Inflammatory macrophage (primary cell): ENCODE data around the gene RYR1.
A peak's percentile ranks its signal among the peaks of the same experiment; 100 is the strongest.
"Not testable (repeated sequence)": the region's sequence is repeated elsewhere in the genome, so short reads cannot be mapped to it uniquely, and the experiment has no call there.

Experiments used
- DNase-seq, 2 donors: peaks; one replicate each; pipeline ENCODE4 v3.0.0-alpha.2; 2020 to 2022

The RYR1 gene

DNA sequence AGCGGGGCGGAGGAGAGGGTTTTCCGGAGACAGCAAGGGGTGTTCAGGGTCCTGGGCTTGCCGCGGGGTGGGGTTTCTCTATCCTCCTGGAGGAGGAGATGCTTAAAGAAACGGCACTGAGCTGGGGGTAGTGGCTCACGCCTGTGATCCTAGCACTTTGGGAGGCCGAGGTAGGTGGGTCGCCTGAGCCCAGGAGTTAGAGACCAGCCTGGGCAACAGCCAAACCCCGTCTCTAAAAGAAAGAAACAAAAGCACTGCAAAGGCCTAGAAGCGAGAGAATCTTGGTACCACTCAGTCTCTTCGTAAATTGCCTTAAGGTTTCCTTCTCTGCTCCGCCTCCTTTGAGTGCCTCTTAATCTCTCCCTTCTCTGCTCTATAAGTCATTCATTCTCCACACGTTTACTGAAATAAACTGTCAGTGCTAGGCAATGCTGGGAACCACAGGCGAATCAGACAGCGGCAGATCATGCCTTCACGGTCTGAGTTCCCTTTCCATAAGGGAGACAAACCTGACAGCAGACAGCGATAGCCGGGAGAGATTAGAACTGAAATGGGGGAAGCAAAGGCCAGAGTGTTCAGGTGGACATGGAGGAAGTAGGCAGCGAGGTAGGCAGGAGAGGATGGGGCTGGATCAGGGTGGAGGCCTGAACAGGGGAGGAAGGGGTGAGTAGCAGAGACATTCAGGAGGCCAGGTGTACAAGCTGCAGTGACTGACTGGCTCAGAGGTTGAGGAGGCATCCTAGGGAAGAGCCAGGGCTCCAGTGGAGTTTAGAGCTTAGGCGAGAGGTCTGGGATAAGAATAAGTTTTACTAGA is 186.1 kb downstream of the RYR1 start:
- peak in 1 of 2 donors; percentile 10 for DNase-seq

DNA sequence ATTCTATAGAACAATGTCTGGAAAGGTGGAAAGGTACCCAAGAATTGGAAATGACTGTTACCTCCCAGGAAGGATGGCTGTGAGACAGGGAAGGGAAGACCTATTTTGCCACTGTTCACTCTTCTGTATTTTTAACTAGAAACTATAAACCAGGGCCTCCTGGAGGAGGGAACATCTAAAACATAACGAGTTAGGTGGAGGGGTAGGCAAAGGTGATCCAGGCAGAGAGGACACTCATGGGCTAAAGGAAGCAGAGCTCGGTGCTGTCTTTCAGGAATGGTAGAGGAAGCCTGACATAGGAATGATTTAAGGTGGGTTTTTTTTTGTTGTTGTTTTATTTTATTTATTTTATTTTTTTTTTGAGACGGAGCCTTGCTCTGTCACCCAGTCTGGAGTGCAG is 191.3 kb downstream of the RYR1 start:
- no peak for DNase-seq

DNA sequence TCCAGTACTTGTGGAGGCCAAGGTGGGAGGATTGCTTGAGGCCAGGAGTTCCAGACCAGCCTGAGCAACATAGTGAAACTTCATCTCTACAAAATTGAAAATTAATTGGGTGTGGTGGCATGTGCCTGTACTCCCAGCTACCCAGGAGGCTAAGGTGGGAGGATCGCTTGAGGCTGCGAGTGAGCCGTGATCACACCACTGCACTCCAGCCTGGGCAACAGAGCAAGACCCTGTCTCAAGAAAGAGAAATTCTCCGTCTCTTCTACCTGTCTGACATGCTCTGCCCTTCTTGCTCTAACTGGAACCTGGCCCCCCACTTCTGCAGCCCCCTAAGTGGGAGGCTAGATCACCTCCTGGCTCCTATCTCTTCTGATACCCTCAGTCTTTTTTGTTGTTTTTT is 192.9 kb downstream of the RYR1 start:
- no peak for DNase-seq

DNA sequence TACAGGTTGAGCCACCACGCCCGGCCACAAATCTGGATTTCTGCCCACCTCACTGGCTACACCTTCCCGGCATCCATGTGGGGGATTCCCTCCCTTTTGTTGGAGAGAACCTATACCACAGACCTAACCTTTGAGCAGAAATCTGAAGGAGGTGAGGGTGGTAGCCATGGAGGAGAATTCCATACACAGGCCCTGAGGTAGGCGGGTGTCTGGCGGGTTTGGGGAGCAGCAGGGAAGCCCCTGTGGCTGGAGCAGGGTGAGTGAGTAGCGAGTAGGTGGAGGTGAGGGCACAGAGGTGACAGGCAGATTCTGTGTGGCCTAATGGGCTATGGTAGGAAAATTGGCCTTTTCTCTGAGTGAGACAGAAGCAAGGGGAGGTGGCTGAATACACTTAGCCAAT is 196.1 kb downstream of the RYR1 start:
- no peak for DNase-seq

DNA sequence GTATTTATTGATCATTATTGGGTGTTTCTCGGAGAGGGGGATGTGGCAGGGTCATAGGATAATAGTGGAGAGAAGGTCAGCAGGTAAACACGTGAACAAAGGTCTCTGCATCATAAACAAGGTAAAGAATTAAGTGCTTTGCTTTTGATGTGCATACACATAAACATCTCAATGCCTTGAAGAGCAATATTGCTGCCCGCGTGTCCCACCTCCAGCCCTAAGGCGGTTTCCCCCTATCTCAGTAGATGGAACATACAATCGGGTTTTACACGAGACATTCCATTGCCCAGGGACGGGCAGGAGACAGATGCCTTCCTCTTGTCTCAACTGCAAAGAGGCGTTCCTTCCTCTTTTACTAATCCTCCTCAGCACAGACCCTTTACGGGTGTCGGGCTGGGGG is 197.8 kb downstream of the RYR1 start:
- not testable (repeated sequence) for DNase-seq

DNA sequence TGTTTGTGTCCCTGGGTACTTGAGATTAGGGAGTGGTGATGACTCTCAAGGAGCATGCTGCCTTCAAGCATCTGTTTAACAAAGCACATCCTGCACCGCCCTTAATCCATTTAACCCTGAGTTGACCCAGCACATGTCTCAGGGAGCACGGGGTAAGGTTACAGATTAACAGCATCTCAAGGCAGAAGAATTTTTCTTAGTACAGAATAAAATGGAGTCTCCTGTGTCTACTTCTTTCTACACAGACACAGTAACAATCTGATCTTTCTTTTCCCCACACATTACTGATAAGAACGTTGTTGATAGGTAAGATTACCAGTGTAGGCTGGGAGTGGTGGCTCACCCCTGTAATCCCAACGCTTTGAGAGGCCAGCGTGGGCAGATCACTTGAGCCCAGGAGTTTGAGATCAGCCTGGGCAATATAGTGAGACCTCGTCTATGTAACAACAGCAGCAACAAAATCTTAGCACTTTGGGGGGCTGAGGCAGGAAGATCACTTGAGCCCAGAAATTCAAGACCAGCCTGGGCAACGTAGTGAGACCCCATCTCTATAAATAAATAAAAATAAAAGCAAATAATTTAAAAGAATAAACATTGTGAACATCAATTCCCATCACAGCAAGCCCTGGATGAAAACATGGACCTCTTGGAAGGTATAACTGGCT is 198.5 kb downstream of the RYR1 start:
- DNase-seq, result not testable (repeated sequence)

DNA sequence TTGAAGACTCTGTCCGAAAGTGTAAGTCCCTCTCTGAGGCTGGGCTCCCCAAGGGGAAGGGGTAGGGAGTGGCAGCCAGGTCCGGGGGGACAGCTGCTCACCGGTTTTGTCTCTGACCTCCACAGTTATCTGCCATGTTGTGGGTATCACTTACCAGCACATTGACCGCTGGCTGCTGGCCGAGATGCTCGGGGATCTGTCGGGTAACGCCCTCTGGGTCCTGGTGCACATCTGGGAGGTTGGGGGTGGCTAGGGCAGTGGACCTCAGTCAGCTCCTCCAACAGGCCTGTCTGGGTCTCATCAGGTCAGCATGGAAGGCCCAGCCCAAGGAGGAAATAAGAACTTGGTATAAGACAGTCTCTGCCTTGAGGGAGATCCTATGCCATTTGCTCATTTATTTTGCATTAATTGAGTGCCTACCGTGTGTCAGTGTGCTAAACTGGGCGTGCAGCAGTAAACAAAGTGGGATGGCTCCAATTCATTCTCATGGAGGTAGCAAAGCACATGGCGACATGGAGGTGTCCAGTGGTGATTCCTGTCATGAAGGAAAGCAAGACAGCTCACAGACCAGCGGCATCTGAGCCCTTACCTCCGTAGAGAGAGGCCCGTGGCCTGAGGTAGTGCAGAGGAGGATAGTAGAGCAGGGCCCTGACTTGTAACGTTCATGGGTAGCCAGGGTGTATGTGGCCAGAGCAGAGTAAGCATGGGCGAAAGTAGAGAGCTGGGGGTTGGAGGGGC is 199.2 kb downstream of the RYR1 start:
- no peak for DNase-seq

DNA sequence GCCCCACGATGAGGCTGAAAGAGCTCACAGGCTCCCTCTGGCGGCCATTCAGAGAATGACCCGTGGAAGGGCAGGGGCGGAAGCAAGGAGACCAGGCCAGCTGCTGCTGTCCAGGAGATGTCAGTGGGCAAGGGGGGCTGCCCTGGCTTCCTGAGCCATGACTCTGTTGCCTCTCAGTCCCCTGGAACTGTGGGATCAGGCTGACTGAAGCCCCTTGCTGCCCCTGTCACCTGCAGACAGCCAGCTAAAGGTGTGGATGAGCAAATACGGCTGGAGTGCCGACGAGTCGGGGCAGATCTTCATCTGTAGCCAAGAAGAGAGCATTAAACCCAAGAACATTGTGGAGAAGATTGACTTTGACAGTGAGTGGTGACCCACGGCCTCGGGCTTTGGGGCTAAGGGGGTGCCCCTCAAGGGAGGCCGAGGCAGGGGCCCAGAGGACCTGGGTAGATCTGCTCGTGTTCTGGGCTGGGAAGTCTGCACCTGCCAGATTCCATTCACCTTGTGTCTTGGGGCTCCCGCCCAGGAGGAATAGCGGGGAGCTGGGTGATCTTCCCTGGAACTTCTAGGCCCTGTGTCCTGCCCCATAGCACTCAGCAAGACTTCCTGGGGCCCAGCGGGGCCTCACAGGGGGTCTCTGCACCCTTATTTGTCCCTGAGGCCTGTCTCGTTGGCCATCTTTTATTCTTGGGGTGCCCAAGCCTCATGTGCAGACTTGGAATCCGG is 201.4 kb downstream of the RYR1 start:
- peak; percentile 76 to 80 for DNase-seq

DNA sequence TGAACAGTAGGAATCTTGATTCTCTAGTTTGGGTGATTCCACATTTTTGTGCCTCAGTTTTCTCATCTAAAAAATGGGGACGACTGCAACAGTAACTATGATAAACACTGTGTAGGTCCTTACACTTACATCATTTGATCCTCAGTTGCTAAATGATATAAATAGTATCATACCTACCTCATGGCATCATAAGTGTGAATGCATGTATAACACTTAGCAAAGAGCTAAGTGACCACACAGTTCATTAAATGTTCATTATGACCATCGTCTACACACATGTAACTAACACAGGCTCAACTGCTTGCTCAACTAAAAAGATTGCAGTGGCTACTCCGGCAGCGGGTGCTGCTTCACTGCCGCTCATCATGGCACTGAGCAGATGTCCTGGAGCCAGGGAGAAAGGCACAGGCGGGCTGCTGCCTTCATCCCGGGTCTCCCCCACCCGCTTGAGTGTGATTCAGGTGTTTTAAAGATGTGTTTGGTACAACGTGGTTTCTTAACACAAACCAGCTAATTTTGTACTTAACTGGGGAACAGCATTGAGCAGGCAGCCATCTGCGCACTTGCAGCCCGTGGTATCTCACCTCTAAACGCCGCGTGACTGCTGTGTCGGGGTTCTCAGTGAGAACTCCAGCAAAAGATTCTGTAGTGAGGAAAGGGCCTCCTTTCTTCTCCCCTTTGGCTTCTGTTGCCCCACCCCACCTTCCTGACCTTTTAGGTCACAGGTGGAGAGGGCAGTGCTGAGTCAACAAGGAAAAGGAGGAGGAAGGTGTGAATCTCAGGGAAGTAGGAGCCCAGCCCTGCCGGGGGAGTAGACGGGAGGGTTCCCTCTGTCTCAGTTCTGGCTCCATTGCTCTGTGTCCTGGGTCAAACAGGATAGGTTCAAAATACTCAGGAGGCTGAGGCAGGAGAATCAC is 202.2 kb downstream of the RYR1 start:
- DNase-seq, result no peak
